Gastrocnemius medialis (tissue), 4 donors: ENCODE measurements around the gene IDS.

Experiments used
- POLR2A ChIP-seq, 2 donors: fragments of 450-650 bp; IDR thresholded peaks; one replicate each; pipeline ENCODE4 v1.6.1; 2017; ENCODE audit warnings: antibody characterized with exemption in 2 of 2, mild to moderate bottlenecking in 2 of 2, moderate library complexity in 2 of 2
- TF ChIP-seq, protein P1 (sequence below), 5 experiments: fragments of 450-650 bp in 3 of 5; fragments of 200-600 bp in 2 of 5; sonication (generic) in 2 of 5; IDR thresholded peaks in 4 of 5; conservative IDR thresholded peaks in 1 of 5; 1 replicate in 4 of 5; 2 replicates in 1 of 5; pipeline ENCODE4 v1.5.1; 2016 to 2019; ENCODE audit warnings: antibody characterized with exemption in 5 of 5, mild to moderate bottlenecking in 3 of 5, moderate library complexity in 3 of 5

DNA sequence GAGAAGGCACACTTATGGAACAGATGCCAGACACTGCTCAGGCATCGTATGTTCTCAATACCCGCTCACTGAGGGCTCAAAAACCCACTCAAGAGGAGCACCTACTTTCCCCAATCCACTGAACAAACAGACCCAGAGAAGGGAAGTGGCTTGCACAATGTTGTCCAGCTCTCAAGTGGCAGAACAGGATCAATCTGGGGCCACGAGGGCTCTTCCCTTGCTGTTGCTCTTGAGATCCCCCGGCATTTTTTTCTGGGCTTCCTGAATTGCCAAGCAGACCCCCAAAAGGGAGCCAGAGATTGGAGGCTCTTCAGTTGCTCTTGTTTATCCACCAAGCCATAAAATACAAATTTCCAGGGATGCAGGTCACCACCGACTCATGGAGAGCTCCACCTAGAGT lies 35.7 kb downstream of the IDS start:
- TF ChIP-seq, protein P1, sequence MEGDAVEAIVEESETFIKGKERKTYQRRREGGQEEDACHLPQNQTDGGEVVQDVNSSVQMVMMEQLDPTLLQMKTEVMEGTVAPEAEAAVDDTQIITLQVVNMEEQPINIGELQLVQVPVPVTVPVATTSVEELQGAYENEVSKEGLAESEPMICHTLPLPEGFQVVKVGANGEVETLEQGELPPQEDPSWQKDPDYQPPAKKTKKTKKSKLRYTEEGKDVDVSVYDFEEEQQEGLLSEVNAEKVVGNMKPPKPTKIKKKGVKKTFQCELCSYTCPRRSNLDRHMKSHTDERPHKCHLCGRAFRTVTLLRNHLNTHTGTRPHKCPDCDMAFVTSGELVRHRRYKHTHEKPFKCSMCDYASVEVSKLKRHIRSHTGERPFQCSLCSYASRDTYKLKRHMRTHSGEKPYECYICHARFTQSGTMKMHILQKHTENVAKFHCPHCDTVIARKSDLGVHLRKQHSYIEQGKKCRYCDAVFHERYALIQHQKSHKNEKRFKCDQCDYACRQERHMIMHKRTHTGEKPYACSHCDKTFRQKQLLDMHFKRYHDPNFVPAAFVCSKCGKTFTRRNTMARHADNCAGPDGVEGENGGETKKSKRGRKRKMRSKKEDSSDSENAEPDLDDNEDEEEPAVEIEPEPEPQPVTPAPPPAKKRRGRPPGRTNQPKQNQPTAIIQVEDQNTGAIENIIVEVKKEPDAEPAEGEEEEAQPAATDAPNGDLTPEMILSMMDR (IDR thresholded peaks at IDR 0.05 in 4 of 5, conservative IDR thresholded peaks at IDR 0.05 in 1 of 5): no peak
- no peak for TF ChIP-seq POLR2A (IDR thresholded peaks at IDR 0.05)
